Fibroblast of upper back skin (primary cell): ENCODE measurements around the gene MAB21L4.

ENCODE experiments used
- DNase-seq: peaks from one replicate; pipeline ENCODE4 v3.0.0-alpha.2; 2013

MAB21L4 gene

DNA sequence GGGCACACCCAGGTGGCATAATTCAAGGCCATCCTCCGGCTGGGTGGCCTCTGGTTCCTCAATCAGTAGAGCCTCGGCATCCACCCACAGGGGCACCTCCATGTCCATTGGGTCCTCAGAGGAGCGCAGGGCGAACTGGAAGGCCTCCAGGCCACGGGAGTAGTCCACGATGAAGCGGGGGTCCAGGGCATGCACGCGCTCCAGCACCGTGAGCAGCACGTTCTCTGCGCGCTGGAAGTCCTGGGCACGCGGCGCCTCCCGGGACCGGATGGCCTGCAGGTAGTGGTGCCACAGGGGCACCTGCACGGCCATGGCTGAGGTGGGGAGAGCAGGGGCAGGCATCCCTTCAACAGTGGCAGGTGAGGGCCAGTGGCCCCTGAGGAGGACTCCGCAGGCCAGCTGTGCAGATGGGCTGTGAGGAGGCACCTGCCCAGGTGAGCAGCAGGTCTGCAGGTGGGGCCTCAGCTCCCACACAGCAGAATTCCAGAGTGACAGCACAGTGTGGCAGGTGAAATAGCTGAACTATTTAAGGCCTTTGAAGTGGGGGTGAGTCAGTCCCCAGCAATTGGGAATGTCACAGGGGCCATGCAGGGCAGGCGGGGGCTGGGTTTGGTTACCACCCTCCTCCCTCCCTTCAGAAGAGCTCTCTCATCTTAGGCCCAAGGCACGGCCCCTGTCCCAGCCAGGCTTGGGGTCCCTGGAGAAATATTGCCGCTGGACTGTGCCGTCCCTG lies at the start of gene MAB21L4:
MAB21L4 (minus strand) TSS at position 501 of the 733 bp plus-strand sequence; CDS start at position 342, 159 bp downstream.
- DNase-seq = no peak

DNA sequence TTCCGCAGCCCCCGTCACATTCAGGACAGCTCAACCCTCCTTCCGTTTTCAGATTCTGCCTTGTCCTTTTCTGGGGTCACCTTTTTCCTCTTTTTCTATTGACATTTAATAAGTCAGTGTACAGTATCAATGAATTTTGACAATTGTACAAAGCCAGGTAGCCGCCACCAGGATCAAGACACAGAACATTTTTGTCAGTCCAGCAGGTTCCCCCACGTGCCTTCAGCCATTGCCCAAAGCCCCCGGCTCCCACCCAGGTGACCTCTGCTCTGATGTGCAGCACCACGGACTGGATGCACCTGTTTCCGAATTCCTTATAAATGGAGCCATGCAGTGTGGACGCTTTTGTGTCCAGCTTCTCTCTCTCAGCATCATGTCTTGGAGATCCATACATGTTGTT lies 40.1 kb upstream of the MAB21L4 start:
- DNase-seq = no peak

DNA sequence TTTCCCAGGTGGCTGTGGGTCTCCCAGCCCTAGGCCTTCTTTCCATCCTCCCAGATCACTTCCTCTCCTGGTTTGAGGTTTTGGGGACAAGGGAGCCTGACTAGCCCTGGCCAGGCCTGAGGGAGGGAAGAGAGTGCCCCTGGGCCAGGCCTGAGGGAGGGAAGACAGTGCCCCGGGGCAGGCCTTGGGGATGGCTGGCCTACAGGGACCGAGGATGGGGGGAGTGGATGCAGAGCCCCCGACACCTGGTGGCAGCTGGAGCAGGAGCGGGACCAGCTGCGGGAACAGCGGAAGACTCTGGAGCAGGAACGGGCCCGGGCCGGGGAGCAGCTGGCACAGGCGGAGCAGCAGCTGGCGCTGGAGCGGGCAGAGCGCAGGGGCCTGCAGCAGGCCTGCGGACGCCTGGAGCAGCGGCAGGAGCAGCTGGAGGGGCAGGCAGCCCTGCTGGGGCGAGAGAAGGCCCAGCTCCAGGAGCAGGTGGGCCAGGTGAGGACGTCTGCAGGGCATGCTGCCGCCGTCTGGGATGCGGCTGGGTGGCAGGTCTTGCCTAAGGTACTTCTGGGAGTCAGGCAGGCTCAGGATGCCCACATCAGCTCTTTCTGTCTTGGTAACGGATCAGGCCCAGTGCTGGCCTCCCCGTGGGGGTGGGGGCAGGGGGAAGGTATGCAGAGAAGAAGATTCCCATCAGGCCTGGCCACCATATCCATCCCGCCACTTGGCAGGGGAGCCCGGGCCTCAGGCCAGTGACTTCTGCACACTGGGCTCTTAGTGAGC lies 39.3 kb upstream of the MAB21L4 start:
- no peak for DNase-seq

DNA sequence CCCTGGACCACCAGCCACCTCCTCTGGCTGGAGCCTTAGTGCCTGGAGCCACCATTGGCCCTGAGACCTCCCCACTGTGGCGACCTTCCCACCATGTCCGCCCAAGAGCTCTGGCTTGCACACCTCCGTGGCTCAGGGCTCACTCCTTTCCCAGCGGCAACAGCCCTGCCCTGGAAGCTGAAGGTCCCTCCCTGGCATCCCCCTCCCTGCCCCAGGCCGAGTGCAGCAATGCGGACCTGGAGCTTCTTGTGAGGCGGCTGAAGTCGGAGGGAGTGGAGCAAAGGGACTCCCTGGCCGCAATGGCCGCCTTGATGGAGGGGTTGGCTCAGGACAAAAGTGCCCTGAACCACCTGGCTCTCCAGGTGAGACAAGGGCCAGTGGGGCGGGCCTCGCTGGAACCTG lies 38.7 kb upstream of the MAB21L4 start:
- DNase-seq = no peak

DNA sequence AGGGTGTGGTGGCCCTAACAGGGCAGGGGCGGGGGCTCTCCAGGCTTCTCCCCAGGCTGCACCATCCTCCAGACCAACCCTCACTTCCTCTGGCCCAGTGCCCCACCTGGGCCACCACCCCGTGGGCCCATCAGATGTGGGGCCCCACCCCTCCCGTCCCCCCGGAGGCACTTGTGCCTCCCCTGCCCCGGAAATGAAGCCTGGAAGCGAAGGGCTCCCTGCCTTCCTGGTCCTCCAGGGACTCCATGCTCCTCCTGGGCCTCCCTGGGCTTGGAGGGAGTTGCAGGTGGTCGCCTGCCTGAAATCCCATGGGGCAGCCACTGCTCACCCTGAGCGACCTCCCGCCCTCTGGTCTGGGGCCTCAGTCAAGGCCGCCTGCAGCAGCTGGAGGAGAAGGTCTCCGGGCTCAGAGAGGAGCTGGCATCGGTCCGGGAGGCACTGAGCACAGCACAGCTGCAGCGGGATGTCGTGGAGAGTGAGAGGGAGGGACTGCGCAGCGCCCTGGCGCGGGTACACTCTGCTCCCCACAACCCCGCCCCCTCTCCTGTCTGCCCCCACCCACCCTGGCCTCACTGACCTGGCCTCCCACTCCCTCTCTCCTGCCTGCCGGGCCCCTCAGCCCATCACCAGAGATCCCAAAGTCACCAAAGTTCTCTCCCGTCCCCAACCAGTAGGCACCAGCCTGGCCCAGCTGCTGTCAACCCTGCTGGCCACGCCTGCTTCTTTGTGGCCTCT lies 38.2 kb upstream of the MAB21L4 start:
- no peak for DNase-seq

DNA sequence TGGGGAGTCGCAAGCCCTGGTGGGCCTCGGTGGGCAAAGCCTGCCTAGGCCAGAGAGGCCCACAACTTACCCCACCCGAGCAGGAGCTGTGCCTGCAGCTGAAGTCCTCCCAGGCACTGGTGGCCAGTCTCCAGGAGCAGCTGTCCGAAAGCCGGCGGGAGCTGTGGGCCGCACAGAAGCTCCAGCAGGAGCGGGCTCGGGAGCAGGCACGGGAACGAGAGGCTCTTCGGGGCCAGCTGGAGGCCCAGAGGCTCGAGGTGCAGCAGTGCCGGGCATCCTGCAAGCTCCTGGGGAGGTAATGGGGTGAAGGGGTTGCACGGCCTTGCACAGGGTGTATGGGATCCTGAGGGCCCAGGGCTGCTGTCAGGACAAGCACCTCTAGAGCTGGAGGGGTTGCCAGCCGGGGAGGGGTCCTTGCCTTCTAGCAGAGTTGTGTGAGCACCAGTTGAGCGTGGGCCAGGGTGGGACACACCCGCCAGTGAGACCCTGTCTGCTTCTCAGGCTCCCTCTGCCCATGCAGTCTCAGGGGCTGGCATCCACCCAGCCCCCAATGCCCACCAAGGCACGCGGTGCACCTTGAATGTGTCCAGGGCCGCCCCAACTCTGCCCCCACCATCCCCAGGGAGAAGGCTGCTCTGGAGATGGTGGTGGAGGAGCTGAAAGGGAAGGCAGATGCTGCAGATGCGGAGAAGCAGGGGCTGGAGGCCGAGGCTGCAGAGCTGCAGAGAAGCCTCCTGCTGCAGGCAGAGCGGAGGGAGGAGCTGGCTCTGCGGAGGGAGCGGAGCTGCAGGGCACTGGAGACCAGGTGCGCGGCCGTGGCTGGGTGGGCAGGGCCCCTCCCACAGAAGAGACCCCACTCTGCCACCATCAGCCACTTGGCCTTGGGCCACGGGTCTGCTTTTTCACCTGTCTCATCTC lies 37.4 kb upstream of the MAB21L4 start:
- DNase-seq = no peak

DNA sequence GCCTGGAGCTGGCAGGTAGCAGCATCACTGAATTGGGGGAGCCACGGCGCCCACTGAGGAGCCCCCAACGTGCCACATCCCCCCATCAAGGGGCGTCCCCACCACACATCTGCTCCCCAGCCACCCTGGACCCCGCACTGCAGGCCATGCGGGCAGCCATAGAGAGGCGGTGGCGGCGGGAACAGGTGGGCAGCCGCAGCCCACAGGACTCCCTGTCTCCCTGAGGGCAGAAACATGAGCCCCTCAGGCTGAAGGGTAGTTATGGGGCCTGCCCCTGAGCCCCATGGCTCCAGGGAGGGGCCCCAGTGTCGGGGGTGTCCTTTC lies 36.7 kb upstream of the MAB21L4 start:
- DNase-seq = no peak

DNA sequence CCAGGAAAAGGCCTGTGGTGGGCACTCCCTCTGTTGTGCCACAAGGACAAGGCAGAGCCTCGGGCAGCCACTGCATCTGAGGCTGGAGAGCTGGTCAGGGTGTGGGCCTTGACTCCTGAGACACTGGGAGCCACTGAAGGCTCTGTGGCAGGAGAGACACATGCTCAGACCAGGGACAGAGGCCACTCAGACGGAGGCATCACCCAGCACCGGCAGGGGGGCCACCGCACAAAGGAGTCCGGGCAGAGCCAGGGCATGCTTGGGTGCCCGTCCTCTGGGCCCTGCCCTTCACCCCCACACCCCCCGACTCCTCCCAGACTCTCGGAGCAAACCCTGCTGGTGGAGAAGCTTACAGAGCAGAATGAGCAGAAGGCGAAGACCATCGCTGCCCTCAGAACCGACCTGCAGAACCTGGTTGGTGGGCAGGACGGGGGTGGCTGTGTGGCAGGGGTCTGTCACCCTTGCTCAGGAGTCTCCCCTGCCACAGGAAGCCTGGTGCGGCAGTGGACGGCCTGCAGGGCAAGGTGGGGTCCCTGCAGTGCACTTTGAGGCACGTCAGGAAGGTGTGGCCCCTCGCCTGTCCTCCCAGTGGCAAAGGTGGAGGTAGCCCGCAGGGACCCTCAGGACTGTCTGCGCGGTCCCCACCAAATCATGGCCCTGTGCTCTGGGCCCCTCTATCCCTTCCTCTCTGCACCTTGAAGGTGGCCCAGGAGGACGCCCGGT lies 36.2 kb upstream of the MAB21L4 start:
- no peak for DNase-seq

DNA sequence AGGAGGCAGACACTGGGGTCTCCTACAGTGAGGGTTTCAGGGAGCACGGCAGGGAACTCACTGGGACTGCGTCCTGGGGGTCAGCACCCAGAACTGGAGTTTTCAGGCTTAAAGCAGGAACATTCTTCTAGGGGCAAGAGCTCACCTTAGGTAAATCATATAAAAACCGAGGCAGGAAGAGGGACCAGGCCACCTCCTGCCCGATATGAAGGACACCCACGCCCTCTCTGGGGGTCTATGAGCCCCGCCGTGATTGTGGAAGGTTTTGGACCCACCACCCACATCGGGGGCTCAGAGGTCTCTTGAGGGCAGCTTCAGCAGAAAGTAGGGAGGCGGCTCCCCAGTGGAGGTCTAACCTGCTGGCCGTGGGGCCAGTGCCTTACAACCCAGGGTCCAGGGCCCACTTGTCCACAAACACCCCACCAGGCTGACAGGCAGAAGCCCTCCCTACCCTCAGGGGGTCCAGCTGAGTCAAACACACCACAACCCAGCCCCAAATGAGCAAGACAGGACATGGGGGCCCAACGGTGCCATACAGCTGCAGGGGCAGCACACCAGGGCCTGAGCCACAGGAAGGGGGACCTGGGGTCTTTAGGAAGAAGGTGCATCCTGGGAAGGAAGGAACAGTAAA lies 35.5 kb upstream of the MAB21L4 start:
- no peak for DNase-seq

DNA sequence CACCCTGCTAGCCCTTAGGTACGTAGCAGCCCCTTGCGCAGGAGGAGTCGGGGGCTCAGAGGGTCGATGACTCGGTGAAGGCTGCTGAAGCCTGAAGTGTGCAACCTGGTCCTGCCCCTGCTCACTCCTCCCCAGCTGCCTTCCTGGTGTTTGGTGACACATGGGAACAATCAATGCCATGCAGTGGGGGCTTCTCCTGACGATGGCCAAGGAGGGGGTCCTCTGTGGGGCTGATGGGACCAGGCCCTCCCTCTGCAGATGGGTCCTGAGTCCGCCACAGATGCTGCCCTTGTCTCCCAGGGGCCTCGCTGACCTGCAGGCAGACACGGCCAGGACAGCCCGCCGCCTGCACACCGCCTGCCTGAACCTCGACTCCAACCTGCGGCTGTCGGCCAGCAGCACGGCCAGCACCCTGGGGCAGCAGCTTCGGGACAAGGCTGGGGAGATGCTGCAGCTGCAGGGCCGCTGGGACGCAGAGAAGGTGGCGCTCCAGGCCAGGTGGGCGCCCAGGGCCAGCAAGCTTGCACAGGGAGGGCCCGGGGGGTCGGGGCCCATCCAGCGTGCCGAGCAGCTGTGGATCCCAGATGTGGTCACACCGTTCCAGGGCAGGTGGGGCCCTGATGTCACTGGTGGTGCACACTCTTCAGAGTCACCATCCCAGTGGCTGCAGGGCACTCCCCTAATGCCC lies 34.8 kb upstream of the MAB21L4 start:
- no peak for DNase-seq

DNA sequence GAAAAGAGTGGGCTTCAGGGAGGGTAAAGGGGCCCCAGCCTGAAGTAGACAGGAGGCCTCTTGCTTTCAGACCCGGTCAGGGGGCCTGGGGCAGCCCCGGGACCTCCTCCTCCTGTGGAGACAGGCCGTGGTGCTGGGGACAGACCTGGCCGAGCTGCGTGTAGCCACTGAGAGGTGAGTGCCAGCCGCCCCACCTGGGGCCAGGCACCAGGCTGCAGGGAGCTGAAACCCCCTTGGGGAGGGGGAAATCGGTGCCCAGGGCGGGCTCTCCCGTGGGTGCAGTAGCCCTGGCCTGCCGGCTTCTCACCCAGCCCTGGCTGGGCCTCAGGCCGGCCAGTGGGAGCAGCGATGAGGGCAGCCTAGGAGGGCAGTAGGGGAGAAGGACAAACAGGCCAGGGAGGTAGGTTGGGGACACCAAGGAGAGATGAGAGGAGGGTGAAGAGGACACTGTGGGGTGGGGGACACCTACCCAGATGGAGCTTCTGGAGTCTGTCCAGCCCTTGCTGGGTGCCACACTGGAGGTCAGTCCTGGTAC lies 34.2 kb upstream of the MAB21L4 start:
- DNase-seq = no peak

DNA sequence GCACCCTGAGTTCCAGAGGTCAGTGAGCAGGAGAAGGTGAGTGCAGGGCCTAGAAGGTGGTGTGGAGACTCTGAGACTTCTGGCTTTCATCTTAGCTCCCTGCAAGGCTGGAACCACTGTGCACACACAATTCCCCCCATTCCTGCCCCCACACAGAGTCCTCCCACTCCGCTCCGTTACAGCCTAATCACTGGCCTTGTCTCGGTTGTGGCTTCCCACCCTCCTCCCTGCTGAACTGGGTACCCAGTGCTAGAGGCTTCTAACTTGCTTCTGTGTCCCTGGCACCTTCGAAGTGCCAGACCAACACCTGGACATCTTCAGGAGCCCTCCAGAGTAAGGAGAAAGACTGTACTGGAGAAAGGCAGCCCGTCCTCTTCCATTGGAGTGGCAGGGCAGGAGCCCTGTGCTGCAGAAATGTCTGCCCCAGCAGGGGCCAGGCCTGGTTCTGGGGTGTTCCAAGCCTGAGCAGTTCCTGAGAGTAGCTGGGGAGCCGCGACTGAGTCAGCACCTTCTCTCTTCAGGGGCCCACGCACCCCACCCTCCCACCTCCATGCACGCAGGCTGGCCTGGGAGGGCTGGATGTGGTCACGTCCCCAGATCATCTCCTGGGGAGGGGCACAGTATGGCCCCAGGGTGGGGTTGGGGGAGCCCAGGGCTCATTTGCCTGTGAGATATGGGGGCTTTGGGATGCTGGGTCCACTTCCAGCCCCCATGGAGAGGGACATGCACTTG lies 33.6 kb upstream of the MAB21L4 start:
- no peak for DNase-seq

DNA sequence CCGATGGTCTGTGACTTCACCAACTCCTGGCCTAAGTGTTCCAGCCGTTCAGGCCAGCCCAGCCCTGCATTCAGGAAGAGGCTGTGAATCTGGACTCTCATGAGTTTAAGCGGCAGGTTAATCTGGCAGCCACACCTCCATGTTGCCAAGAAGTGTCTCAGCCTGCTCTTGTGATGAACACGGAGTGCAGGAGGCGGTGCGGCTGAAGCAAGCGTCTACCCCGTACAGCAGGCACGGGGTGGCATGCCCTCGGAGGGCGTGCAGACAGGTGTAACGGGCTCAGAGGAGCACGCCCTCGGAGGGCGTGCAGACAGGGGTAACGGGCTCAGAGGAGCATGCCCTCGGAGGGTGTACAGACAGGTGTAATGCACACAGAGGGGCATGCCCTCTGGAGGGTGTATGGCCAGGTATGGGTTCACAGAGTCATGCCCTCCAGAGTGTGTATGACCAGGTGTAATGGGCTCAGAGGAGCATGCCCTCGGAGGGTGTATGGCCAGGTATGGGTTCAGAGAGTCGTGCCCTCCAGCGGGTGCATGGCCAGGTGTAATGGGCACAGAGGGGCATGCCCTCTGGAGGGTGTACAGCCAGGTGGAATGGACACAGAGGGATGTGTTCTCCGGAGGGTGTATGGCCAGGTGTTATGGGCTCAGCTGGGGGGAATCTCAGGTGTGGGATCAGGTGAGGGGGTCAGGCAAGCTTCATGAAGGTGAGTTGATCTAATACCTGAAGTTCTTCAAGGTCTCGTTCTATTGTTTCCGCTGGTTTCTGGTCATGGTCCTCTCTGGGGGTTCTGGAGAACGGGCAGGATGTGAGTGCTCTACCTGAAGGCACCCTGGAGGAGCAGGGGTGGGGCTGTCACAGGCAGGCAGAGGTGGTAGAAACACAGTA lies 32.8 kb upstream of the MAB21L4 start:
- DNase-seq = no peak

DNA sequence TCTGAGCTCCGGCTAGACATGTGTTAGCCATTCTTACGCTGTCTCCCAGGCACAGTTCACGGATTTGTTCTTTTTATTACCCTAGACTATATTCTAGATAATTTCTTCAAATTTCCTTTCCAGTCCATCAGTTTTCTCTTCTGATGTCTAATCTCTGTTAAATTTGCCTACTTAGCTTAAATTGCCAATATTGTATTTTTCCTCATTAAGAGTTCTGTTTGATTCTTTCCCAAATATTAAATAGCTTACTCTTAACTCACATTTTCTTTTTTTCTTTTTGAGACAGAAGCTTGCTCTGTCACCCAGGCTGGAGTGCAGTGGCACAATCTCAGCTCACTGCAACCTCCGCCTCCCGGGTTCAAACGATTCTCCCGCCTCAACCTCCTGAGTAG lies 31.4 kb upstream of the MAB21L4 start:
- DNase-seq = no peak

DNA sequence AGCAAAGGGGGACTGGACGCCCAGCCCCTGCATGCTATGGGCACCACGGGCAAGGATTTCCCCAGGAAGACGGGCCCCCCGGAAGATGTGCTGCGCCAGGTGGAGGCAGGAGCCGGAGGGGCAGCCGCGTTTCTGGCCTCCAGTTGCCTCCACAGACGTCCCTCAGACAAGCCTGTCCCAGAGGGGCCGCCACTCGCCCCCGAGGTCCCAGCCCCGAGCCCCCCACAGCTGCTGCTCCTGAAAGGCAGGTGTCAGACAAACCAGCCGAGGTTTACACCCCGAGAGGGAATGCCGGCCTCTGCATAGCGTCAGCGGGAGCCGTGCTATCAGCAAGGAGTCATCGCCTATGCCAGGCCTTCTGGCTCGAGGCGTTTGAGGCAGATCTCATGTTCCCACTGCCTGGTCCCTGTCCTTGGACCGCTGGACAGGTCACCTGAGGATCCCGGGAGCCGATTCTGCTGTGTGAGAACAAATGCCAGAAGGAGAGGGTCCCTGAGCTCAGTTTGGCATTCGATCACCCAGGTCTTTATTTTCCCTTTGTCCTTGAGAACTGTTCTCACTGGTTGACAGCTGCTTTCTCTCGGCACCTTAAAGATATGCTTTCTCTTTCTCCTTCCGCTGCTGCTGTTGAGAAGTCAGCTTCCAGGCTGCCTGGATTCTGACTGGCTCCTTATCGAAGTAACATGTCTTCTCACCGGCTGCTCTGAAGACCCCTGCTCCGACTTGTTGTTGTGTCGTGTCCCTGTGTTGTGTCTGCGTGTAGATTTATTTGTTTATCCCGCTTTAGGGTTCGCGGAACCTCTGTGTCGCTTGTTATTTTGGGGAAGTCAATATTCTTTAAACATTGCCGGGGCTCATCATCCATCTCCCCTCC lies 30.8 kb upstream of the MAB21L4 start:
- DNase-seq = no peak

DNA sequence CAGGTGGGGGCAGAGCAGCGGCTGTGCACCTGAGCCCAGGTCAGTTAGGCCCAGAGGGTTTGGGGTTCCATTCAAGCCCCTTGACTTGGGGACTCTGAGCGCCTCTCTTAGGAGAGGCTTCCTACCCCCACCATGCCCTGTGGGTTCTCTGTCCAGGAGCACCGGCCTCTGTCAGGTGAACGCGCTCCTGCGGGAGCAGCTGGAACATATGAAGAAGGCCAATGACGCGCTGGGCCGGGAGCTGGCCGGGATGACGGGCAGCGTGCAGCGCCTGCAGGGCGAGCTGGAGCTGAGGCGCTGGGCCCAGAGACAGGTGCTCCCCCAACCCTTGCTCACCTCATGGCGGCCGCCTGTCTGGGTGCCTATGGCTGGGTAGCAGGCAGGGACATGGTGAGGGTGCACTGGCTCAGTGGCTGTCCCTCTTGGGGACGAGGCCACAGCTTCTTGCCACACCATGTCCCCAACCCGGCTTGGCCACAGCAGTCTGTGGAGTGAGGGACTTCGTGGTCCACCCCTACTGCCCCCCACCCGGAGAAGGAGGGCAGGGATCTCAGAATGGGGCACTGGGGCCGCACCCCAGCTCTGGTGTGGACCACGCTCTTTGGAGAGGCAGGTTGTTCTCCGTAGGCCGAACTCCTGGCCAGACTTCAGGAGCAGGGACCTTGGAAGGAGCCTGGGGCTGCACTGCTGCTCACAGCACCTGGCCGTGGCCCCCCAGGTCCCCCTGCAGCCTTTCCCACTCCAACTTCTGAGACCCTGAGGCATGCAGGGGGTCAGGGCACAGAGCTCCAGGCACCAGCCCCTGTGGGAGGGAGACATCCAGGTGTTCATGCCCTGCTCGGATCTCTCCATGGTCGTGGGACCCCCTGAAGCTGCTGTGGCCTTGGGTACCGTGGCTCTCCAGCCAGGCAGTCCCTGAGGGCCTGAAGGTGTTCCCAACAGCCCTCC lies 29.9 kb upstream of the MAB21L4 start:
- DNase-seq = no peak

DNA sequence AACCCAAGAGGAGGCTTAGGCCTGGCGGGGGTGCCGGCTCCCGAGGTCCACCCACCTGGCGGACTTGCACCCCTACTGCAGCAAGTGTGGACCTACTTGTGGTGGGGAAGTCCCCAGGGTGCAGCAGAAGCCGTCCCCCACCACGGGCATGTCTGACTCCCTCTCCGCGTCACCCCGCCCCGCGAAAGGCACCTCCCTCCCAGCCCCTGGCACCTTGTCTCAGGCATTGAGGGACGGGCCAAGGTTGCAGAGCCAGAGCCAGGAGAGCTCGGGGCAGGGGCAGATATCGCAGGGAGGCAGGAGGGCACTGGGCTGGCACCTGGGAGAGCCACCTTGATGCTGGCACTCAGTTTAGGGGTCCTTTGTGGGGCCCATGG lies 29.2 kb upstream of the MAB21L4 start:
- DNase-seq = no peak
